Sigmoid colon (tissue), 4 donors: ENCODE measurements around the gene S100A13.

Experiments used
- CTCF ChIP-seq, 4 experiments: fragments of 450-650 bp in 3 of 4; fragments of 200-600 bp in 1 of 4; IDR thresholded peaks; one replicate each; pipeline ENCODE4 v1.5.1; 2016 to 2019; ENCODE audit warnings: antibody characterized with exemption in 4 of 4, mild to moderate bottlenecking in 3 of 4, moderate library complexity in 2 of 4
- EP300 ChIP-seq, 4 donors: sonication (generic); formaldehyde crosslinking; IDR thresholded peaks; one replicate each; pipeline ENCODE4 v1.6.1; 2017; ENCODE audit warnings: antibody characterized with exemption in 4 of 4
- POLR2A ChIP-seq, 2 donors: fragments of 450-650 bp; IDR thresholded peaks; one replicate each; pipeline ENCODE4 v1.6.1; 2016; ENCODE audit warnings: antibody characterized with exemption in 2 of 2, mild to moderate bottlenecking in 2 of 2, moderate library complexity in 2 of 2

GRCh38 chr1:153673511-153673910 lies 46.2 kb upstream of the S100A13 start:
- no peak for TF ChIP-seq CTCF (IDR thresholded peaks at IDR 0.05)
- no peak for TF ChIP-seq EP300 (IDR thresholded peaks at IDR 0.05)
- no peak for TF ChIP-seq POLR2A (IDR thresholded peaks at IDR 0.05)
